ENCODE measurements around the gene SLC26A11. TPM values are rescaled to one million over a fixed set of nuclear protein-coding genes. Genes with fewer than 3 reads are reported as not detected.
A peak's percentile ranks its signal among the peaks of the same experiment; 100 is the strongest.

SLC26A11 gene
- total RNA-seq, 1 experiment from 2014 or later = 26.5 TPM

DNA sequence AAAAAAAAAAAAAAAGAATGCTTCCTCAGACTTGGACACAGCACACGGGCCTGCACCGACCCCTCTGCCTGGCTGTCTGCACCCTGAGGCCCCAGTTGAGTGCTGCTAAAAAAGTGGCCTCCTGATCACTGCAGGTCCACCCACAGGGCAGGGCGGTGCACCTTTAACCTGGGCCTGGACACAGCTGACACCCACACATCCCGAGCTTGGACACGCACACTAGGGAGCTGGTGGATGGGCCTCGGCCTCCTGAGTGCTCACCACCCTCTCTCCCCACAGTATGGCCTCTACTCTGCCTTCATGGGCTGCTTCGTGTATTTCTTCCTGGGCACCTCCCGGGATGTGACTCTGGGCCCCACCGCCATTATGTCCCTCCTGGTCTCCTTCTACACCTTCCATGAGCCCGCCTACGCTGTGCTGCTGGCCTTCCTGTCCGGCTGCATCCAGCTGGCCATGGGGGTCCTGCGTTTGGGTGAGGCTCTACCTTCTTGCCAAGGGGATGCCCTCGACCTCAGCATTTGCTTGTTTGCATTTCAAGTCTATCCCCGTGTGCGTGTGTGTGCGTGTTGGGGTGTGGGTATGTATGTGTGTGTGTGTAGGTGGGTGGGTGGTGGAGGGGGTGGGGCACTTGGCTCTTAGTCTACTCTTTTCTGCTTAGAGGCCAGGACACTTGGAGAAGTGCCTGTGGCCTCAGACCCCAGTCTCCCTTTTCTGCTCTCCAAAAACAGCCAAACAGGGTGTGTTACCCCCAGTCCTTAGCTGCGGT lies 2.3 kb downstream of the SLC26A11 start:
- H4K5ac ChIP-seq (ENCODE audit: insufficient read length, low read depth, low read length) = no peak overlapping the region
- Mint-ChIP-seq H3K27ac (no peak overlapping the region; a peak in 1 of 7 replicates), H3K27me3 (ENCODE audit: low read depth) (no peaks in the 10 kb centered on the region; the same call in 1 of the 2 replicates), H3K4me1 (peaks cover 31 to 36% of the 10 kb centered on the region in 2 experiments), H3K36me3 (ENCODE audit: insufficient read depth in 1 of 3, low read depth in 3 of 3) (peaks cover 5 to 17% (median 12%) of the 10 kb centered on the region in 3 experiments; a peak in 5 of 7 replicates), H3K4me3 (peak overlapping the region; percentile 29 to 34; a peak in 4 of 5 replicates), H3K9me3 (no peaks in the 10 kb centered on the region)
- TF ChIP-seq, protein P1, sequence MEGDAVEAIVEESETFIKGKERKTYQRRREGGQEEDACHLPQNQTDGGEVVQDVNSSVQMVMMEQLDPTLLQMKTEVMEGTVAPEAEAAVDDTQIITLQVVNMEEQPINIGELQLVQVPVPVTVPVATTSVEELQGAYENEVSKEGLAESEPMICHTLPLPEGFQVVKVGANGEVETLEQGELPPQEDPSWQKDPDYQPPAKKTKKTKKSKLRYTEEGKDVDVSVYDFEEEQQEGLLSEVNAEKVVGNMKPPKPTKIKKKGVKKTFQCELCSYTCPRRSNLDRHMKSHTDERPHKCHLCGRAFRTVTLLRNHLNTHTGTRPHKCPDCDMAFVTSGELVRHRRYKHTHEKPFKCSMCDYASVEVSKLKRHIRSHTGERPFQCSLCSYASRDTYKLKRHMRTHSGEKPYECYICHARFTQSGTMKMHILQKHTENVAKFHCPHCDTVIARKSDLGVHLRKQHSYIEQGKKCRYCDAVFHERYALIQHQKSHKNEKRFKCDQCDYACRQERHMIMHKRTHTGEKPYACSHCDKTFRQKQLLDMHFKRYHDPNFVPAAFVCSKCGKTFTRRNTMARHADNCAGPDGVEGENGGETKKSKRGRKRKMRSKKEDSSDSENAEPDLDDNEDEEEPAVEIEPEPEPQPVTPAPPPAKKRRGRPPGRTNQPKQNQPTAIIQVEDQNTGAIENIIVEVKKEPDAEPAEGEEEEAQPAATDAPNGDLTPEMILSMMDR (conservative IDR thresholded peaks at IDR 0.05) = no peak
- H2BK15ac ChIP-seq (ENCODE audit: low read depth, low read length) = no peak overlapping the region
- no peak overlapping the region for H2BK5ac ChIP-seq (ENCODE audit: insufficient read length, low read length)
- H2AFZ ChIP-seq (ENCODE audit: low read length) = no peak overlapping the region
- no peaks in the 10 kb centered on the region for H4K20me1 ChIP-seq (ENCODE audit: control insufficient read depth, insufficient read depth, insufficient read length)
- H2BK120ac ChIP-seq (ENCODE audit: low read depth, low read length, poor library complexity, severe bottlenecking) = no peak overlapping the region
- no peak overlapping the region for H3K4me2 ChIP-seq (ENCODE audit: insufficient read depth, insufficient read length, low read length)
- H4K91ac ChIP-seq (ENCODE audit: insufficient read length, low read depth, low read length) = no peak overlapping the region
- H3K23ac ChIP-seq (ENCODE audit: insufficient read length, low read depth, low read length) = no peak overlapping the region
- no peak for DNase-seq
- H4K8ac ChIP-seq (replicated peaks; ENCODE audit: insufficient read length, low read depth, low read length) = no peak overlapping the region
- H3K27me3 ChIP-seq (ENCODE audit: insufficient read depth, low read length) = no peaks in the 10 kb centered on the region
- no peaks in the 10 kb centered on the region for H3K9me3 ChIP-seq (ENCODE audit: control insufficient read depth, low read depth, low read length)
- H3K23me2 ChIP-seq (ENCODE audit: insufficient read length, low read depth, low read length, poor library complexity, severe bottlenecking) = peaks cover 5% of the 10 kb centered on the region
- H3K79me2 ChIP-seq (ENCODE audit: insufficient read depth, low read length) = no peaks in the 10 kb centered on the region
- H2BK20ac ChIP-seq (ENCODE audit: low read depth, low read length, poor library complexity, severe bottlenecking) = no peak overlapping the region
- H3T11ph ChIP-seq (ENCODE audit: low read length) = no peak overlapping the region
- H3K79me1 ChIP-seq (ENCODE audit: insufficient read depth, low read depth, low read length, poor library complexity, severe bottlenecking) = no peaks in the 10 kb centered on the region
- no peak overlapping the region for H3K4ac ChIP-seq (ENCODE audit: low read depth, low read length)
- H3K14ac ChIP-seq (ENCODE audit: insufficient read depth, low read length) = no peak overlapping the region
- no peak overlapping the region for H3K18ac ChIP-seq (ENCODE audit: insufficient read length, low read depth, low read length)
- H3K9ac ChIP-seq (ENCODE audit: extremely low read depth, insufficient read length, low read length) = no peak overlapping the region
- whole genome bisulfite sequencing (ENCODE audit: extremely low coverage, insufficient read length, low lambda C conversion rate) = no CpG with 5 or more reads among the region's 18 CpGs
- H2AK5ac ChIP-seq (ENCODE audit: insufficient read length, low read length) = no peak overlapping the region
- H3K4me1 ChIP-seq (ENCODE audit: insufficient read depth, low read length) = no peaks in the 10 kb centered on the region
- no peak overlapping the region for H3K56ac ChIP-seq (ENCODE audit: insufficient read length, low read depth, low read length)
- no peak overlapping the region for H3K27ac ChIP-seq (ENCODE audit: insufficient read length, low read depth, low read length)
- H2BK12ac ChIP-seq (ENCODE audit: insufficient read length, low read depth, low read length) = no peak overlapping the region
